HFF-Myc (cell line): ENCODE results near the gene ZBTB48.

Experiments used
- DNase-seq: peaks from one replicate; pipeline ENCODE4 v3.0.0-alpha.2; 2011; ENCODE audit warnings: low read depth; ENCODE audit errors: extremely low read depth
- H3K4me3 ChIP-seq: replicated peaks from 2 replicates; pipeline ENCODE4 v1.5.1; 2011; ENCODE audit warnings: low read depth, mild to moderate bottlenecking, control low read depth, low read length
- CTCF ChIP-seq: IDR thresholded peaks from 2 replicates; pipeline ENCODE4 v1.5.1; 2012; ENCODE audit warnings: mild to moderate bottlenecking, low read depth, low read length, control low read depth; ENCODE audit errors: missing control alignments

ZBTB48 gene

DNA sequence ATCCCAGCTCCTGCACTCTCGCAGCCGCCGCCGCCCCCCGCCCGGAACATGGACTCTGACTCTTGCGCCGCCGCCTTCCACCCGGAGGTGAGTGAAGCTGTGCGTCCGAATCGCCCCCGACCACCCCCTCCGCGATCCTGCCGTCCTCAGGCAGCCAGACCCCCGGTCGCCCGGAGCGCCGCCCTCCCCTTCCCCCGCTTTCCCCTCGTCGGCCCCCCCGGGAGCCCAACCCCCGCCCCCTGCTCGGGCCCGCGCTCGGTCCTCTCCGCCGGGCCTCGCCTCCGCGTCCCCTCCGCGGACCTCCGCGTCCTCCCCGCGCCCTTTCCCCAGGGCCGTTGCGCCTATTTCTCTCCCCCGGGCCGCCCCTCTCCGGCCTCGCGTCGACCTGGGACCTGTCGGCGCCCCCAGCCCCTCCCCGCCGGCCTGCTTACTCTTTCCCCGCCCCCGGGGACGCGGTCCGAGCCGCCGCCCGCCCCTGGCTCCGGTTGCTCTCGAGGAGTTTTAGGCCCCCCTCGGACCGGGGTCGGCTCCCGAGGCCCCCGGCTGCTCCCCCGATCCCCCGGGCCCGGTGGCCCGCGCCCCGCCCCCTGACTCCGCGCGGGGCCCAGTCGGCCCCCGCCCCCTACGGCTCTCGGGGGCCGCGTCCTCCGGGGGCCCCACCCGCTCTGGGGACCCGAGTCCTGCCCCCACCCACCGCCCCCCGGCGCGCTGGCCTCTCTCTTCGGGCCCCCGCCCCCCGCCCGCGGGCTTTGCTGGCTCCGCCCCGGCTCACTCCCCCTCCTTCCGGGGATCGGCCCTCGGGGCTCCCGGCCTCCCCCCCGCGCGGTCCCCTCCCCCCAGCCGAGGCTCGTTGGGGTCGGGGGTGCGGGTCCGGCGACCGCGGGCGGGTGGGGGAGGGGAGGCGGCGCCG is 34.5 kb downstream of the ZBTB48 start:
- no peak for DNase-seq
- no peak for TF ChIP-seq CTCF

GRCh38 chr1:6614929-6615785 is 35.4 kb downstream of the ZBTB48 start:
- peak overlapping the region; percentile 67 for H3K4me3 ChIP-seq
- TF ChIP-seq CTCF = no peak
- no peak for DNase-seq

More for the DNA sequence above, 34.5 kb downstream of the ZBTB48 start:
- H3K4me3 ChIP-seq = peak overlapping the region; percentile 67

GRCh38 chr1:6619045-6619444 is 39.3 kb downstream of the ZBTB48 start:
- TF ChIP-seq CTCF = no peak

DNA sequence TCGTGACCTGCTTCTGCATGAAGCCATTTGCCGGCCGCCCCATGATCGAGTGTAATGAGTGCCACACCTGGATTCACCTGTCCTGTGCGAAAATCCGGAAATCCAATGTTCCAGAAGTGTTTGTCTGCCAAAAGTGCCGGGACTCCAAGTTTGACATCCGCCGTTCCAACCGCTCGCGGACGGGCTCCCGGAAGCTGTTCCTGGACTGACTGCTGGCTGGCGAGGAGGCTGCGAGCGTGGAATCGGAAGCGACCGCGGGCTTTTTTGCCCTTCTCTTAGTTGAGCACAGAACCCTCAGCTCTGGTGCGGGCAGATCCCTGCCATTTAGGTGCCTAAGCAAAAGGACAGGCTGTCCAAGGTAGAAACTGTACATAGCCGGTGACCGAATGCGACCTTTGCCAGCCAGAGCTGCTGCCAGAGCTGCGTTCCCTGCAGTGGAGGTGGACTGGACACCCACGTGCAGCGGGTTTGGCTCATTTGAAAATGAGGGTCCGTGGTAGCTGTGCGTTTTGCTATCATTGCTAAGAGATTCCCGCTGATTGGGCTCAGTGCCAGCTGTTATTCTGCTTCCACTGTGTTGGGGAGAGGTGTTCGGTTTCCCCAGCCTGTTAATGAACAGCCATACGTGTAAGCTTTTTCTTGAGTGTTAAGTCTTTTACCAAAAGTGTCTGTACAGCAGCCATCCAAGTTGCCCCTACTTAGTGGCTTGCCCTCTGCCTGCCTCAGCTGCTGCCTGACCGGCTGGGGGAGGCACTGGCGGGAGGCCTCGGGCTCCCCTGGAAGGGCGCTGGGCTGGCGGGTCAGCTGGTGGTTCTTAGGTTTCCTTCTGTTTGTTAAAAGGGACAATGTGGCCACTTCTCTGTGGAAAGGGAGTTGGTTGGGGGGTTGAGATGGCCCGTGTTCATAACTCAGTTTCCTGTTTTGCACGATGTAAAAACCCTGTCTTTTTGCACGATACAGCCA is 41.9 kb downstream of the ZBTB48 start:
- DNase-seq = no peak
- H3K4me3 ChIP-seq = no peak overlapping the region
- TF ChIP-seq CTCF = no peak

More at GRCh38 chr1:6619045-6619444, 39.3 kb downstream of the ZBTB48 start:
- H3K4me3 ChIP-seq = no peak overlapping the region
- no peak for DNase-seq

GRCh38 chr1:6622396-6623152 is 42.8 kb downstream of the ZBTB48 start:
- no peak for DNase-seq
- TF ChIP-seq CTCF = no peak
- no peak overlapping the region for H3K4me3 ChIP-seq
